Measurements from ENCODE around the gene CYRIA. TPM values are rescaled to one million over a fixed set of nuclear protein-coding genes. Genes with fewer than 3 reads are reported as not detected.

The CYRIA gene
- total and polyA plus RNA-seq, 2 donors (not counting 3 experiments of a cell fraction or from before 2014, with no cell fraction given): 9.3 to 38.4 TPM

DNA sequence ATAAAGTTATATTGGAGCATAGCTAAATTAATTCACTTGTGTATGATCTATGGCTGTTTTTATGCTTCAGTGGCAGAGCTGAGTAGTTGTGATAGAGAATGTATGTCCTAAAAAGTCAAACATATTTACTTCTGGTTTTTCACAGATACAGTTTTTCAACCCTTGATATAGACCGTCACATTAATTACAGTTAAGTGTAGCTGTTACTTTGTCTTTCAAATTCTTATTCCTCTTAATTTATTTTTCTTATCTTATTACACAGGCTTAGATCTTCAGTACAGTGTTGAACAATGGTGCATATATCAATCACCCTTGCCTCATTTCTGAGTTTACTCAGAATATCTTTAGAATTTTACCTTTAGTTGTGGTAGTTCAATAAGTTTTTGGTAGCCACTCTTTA, 12.2 kb upstream of the CYRIA start:
- Histone ChIP-seq H3K9me1 (replicated peaks; ENCODE audit: control insufficient read depth, extremely low read depth, insufficient read depth, low read length) (peaks cover 3% of the 10 kb centered on the region), H3K4me1 (ENCODE audit: control insufficient read depth, extremely low read depth, insufficient read depth, low read length) (no peaks in the 10 kb centered on the region), H3K9me3 (replicated peaks; ENCODE audit: control insufficient read depth, insufficient read depth, low read length) (no peaks in the 10 kb centered on the region), H3K36me3 (ENCODE audit: control insufficient read depth in 2 of 2, extremely low read depth in 1 of 2, insufficient read depth in 2 of 2, low read length in 2 of 2) (no peaks in the 10 kb centered on the region), H3K9ac (replicated peaks; ENCODE audit: extremely low read depth, insufficient read depth, low read length) (no peak overlapping the region), H3K4me2 (ENCODE audit: insufficient read depth, low read length) (no peak overlapping the region), H4K20me1 (replicated peaks; ENCODE audit: control insufficient read depth, extremely low read depth, insufficient read depth, low read length) (no peaks in the 10 kb centered on the region), H3K27me3 (ENCODE audit: control insufficient read depth in 2 of 2, insufficient read depth in 2 of 2, low read length in 2 of 2) (peaks cover 2 to 3% of the 10 kb centered on the region in 2 experiments), H3K79me2 (ENCODE audit: control insufficient read depth, insufficient read depth, low read length) (no peaks in the 10 kb centered on the region), H2AFZ (ENCODE audit: low read depth, low read length) (no peak overlapping the region), H3K4me3 (replicated peaks in 1 of 3; ENCODE audit: insufficient read depth in 1 of 3, low read depth in 1 of 3, low read length in 3 of 3) (no peak overlapping the region), H3K27ac (ENCODE audit: insufficient read depth, low read depth, low read length) (no peak overlapping the region)
- BruUV-seq (replicated peaks): no TSS peak
- FAIRE-seq: no peak
- dilution Hi-C loops (cut with MboI; ENCODE audit: extremely low pct_ligation_motif_present, low sequenced_read_pairs) (no loop called here), intact Hi-C loops (cut with micrococcal nuclease) (no loop called here)
- POLR2A ChIA-PET: no interaction called here
- DNase-seq (ENCODE audit: low read depth, low spot score): no peak
- TF ChIP-seq FOS (IDR thresholded peaks at IDR 0.05; ENCODE audit: borderline replicate concordance, insufficient read depth, low read length) (no peak), POLR2AphosphoS5 (IDR thresholded peaks at IDR 0.05; ENCODE audit: insufficient read depth, low read depth, low read length) (no peak), JUN (IDR thresholded peaks at IDR 0.05; ENCODE audit: borderline replicate concordance, insufficient read depth, insufficient read length, low read depth) (no peak), GATA2 (IDR thresholded peaks at IDR 0.05; ENCODE audit: insufficient read depth, insufficient read length, low read depth, low read length) (no peak), EZH2 (IDR thresholded peaks at IDR 0.05; ENCODE audit: borderline replicate concordance, low read depth, low read length, severe bottlenecking) (no peak)
- TF ChIP-seq, protein P1, sequence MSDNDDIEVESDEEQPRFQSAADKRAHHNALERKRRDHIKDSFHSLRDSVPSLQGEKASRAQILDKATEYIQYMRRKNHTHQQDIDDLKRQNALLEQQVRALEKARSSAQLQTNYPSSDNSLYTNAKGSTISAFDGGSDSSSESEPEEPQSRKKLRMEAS (IDR thresholded peaks at IDR 0.05; ENCODE audit: insufficient read depth, insufficient read length): no peak
- CTCF ChIA-PET: interaction anchor here (1.1 to 3.0 kb wide), 5 partner anchors 11 to 153 kb away, joined by 3 to 11 read pairs (median 3); no protein-coding TSS in a partner anchor

DNA sequence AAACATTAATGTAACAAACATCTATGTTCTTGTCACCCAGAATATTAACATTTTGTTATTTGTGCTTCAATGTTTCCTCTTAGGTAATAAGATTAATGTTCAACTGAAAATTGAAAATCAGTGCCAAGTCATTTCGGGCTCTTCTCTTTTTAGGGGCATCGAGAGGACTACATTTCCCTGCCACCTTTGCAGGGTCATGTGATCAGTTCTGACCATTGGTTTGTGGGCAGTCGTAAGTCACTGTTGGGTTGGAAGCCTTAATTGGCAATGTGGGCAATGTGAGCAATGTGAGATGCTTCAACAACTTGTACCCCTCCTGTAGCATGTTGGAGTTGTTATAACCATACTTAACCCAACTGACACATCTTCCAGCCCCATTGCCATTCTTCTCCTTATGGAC, 10.1 kb upstream of the CYRIA start:
- Histone ChIP-seq H3K36me3 (ENCODE audit: control insufficient read depth in 2 of 2, extremely low read depth in 1 of 2, insufficient read depth in 2 of 2, low read length in 2 of 2) (no peaks in the 10 kb centered on the region), H3K4me2 (ENCODE audit: insufficient read depth, low read length) (no peak overlapping the region), H4K20me1 (replicated peaks; ENCODE audit: control insufficient read depth, extremely low read depth, insufficient read depth, low read length) (no peaks in the 10 kb centered on the region), H3K27ac (ENCODE audit: insufficient read depth, low read depth, low read length) (no peak overlapping the region), H3K4me1 (ENCODE audit: control insufficient read depth, extremely low read depth, insufficient read depth, low read length) (no peaks in the 10 kb centered on the region), H2AFZ (ENCODE audit: low read depth, low read length) (no peak overlapping the region), H3K9me3 (replicated peaks; ENCODE audit: control insufficient read depth, insufficient read depth, low read length) (no peaks in the 10 kb centered on the region), H3K27me3 (ENCODE audit: control insufficient read depth in 2 of 2, insufficient read depth in 2 of 2, low read length in 2 of 2) (peaks cover 2 to 3% of the 10 kb centered on the region in 2 experiments), H3K9me1 (replicated peaks; ENCODE audit: control insufficient read depth, extremely low read depth, insufficient read depth, low read length) (peaks cover 3% of the 10 kb centered on the region), H3K79me2 (ENCODE audit: control insufficient read depth, insufficient read depth, low read length) (no peaks in the 10 kb centered on the region), H3K4me3 (replicated peaks in 1 of 3; ENCODE audit: insufficient read depth in 1 of 3, low read depth in 1 of 3, low read length in 3 of 3) (no peak overlapping the region), H3K9ac (replicated peaks; ENCODE audit: extremely low read depth, insufficient read depth, low read length) (no peak overlapping the region)
- no TSS peak for BruUV-seq (replicated peaks)
- TF ChIP-seq, protein P1 (IDR thresholded peaks at IDR 0.05; ENCODE audit: insufficient read depth, insufficient read length): no peak
- TF ChIP-seq GATA2 (IDR thresholded peaks at IDR 0.05; ENCODE audit: insufficient read depth, insufficient read length, low read depth, low read length) (no peak), EZH2 (IDR thresholded peaks at IDR 0.05; ENCODE audit: borderline replicate concordance, low read depth, low read length, severe bottlenecking) (no peak)
- ChIA-PET CTCF (no interaction called here), POLR2A (no interaction called here)
- dilution Hi-C loops (cut with MboI; ENCODE audit: extremely low pct_ligation_motif_present, low sequenced_read_pairs) (no loop called here), intact Hi-C loops (cut with micrococcal nuclease) (no loop called here)
- no peak for FAIRE-seq
- no peak for DNase-seq (ENCODE audit: low read depth, low spot score)
